ENCODE data around the gene CACNA2D2. TPM values are rescaled to one million over a fixed set of nuclear protein-coding genes. Genes with fewer than 3 reads are reported as not detected.

The CACNA2D2 gene
- total and polyA plus RNA-seq, 4 donors, result 0.10 to 0.19 (median 0.15) TPM

GRCh38 chr3:50355829-50356552 lies 147.4 kb downstream of the CACNA2D2 start:
- 69% methylated on average over 5 of the region's 5 CpGs for WGBS
- H3K36me3 ChIP-seq (ENCODE audit: control insufficient read depth in 4 of 4, insufficient read depth in 3 of 4, low read depth in 1 of 4, low read length in 3 of 4), result peaks cover 11 to 23% (median 15%) of the 10 kb centered on the region in 4 donors
- H3K9ac ChIP-seq (ENCODE audit: low read depth in 1 of 2, low read length in 2 of 2), result no peak overlapping the region

GRCh38 chr3:50354850-50355249 lies 148.6 kb downstream of the CACNA2D2 start:
- Histone ChIP-seq H3K9ac (ENCODE audit: low read depth in 1 of 2, low read length in 2 of 2) (no peak overlapping the region), H3K9me3 (ENCODE audit: control insufficient read depth in 4 of 4, low read length in 3 of 4) (no peaks in the 10 kb centered on the region), H3K27ac (ENCODE audit: low read depth in 1 of 2, low read length in 2 of 2) (no peak overlapping the region), H3K4me3 (ENCODE audit: low read depth in 1 of 3, low read length in 3 of 3) (no peak overlapping the region), H3K4me1 (ENCODE audit: control insufficient read depth in 4 of 4, insufficient read depth in 4 of 4, low read length in 3 of 4) (peaks cover 20 to 83% (median 62%) of the 10 kb centered on the region in 4 donors), H3K27me3 (ENCODE audit: control insufficient read depth in 4 of 4, insufficient read depth in 4 of 4, low read length in 3 of 4) (no peaks in the 10 kb centered on the region), H3K36me3 (ENCODE audit: control insufficient read depth in 4 of 4, insufficient read depth in 3 of 4, low read depth in 1 of 4, low read length in 3 of 4) (peaks cover 11 to 23% (median 15%) of the 10 kb centered on the region in 4 donors)
- TF ChIP-seq, protein P1, sequence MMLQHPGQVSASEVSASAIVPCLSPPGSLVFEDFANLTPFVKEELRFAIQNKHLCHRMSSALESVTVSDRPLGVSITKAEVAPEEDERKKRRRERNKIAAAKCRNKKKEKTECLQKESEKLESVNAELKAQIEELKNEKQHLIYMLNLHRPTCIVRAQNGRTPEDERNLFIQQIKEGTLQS (IDR thresholded peaks at IDR 0.05), result no peak
- TF ChIP-seq YY1 (IDR thresholded peaks at IDR 0.05) (no peak), RXRA (IDR thresholded peaks at IDR 0.05) (no peak), JUND (IDR thresholded peaks at IDR 0.05) (no peak), HNF4G (IDR thresholded peaks at IDR 0.05) (no peak), FOXA2 (IDR thresholded peaks at IDR 0.05) (no peak)
- TF ChIP-seq, protein P2, sequence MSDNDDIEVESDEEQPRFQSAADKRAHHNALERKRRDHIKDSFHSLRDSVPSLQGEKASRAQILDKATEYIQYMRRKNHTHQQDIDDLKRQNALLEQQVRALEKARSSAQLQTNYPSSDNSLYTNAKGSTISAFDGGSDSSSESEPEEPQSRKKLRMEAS (IDR thresholded peaks at IDR 0.05), result no peak
- WGBS, result 95% methylated on average over 7 of the region's 7 CpGs
- DNase-seq (ENCODE audit: low spot score), result no peak

More at GRCh38 chr3:50355829-50356552, 147.4 kb downstream of the CACNA2D2 start:
- TF ChIP-seq, protein P1 (IDR thresholded peaks at IDR 0.05), result no peak
- TF ChIP-seq EGR1 (IDR thresholded peaks at IDR 0.05; ENCODE audit: low read depth in 2 of 2) (no peak), YY1 (IDR thresholded peaks at IDR 0.05) (no peak), HNF4A (conservative IDR thresholded peaks at IDR 0.05) (peak; percentile 11 to 31)
- Histone ChIP-seq H3K4me1 (ENCODE audit: control insufficient read depth in 4 of 4, insufficient read depth in 4 of 4, low read length in 3 of 4) (peaks cover 19 to 78% (median 57%) of the 10 kb centered on the region in 4 donors), H3K9me3 (ENCODE audit: control insufficient read depth in 4 of 4, low read length in 3 of 4) (no peaks in the 10 kb centered on the region), H3K27me3 (ENCODE audit: control insufficient read depth in 4 of 4, insufficient read depth in 4 of 4, low read length in 3 of 4) (no peaks in the 10 kb centered on the region), H3K4me3 (ENCODE audit: low read depth in 1 of 3, low read length in 3 of 3) (no peak overlapping the region), H3K27ac (ENCODE audit: low read depth in 1 of 2, low read length in 2 of 2) (no peak overlapping the region)
- DNase-seq (ENCODE audit: low spot score), result no peak

- TF ChIP-seq GABPA (IDR thresholded peaks at IDR 0.05 in 1 of 2, conservative IDR thresholded peaks at IDR 0.05 in 1 of 2), result no peak
- TF ChIP-seq RAD21 (IDR thresholded peaks at IDR 0.05), result no peak
- TF ChIP-seq, protein P3, sequence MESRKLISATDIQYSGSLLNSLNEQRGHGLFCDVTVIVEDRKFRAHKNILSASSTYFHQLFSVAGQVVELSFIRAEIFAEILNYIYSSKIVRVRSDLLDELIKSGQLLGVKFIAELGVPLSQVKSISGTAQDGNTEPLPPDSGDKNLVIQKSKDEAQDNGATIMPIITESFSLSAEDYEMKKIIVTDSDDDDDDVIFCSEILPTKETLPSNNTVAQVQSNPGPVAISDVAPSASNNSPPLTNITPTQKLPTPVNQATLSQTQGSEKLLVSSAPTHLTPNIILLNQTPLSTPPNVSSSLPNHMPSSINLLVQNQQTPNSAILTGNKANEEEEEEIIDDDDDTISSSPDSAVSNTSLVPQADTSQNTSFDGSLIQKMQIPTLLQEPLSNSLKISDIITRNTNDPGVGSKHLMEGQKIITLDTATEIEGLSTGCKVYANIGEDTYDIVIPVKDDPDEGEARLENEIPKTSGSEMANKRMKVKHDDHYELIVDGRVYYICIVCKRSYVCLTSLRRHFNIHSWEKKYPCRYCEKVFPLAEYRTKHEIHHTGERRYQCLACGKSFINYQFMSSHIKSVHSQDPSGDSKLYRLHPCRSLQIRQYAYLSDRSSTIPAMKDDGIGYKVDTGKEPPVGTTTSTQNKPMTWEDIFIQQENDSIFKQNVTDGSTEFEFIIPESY (IDR thresholded peaks at IDR 0.05), result no peak
- no peak for TF ChIP-seq EGR1 (IDR thresholded peaks at IDR 0.05; ENCODE audit: low read depth in 2 of 2)
- TF ChIP-seq, protein P4, sequence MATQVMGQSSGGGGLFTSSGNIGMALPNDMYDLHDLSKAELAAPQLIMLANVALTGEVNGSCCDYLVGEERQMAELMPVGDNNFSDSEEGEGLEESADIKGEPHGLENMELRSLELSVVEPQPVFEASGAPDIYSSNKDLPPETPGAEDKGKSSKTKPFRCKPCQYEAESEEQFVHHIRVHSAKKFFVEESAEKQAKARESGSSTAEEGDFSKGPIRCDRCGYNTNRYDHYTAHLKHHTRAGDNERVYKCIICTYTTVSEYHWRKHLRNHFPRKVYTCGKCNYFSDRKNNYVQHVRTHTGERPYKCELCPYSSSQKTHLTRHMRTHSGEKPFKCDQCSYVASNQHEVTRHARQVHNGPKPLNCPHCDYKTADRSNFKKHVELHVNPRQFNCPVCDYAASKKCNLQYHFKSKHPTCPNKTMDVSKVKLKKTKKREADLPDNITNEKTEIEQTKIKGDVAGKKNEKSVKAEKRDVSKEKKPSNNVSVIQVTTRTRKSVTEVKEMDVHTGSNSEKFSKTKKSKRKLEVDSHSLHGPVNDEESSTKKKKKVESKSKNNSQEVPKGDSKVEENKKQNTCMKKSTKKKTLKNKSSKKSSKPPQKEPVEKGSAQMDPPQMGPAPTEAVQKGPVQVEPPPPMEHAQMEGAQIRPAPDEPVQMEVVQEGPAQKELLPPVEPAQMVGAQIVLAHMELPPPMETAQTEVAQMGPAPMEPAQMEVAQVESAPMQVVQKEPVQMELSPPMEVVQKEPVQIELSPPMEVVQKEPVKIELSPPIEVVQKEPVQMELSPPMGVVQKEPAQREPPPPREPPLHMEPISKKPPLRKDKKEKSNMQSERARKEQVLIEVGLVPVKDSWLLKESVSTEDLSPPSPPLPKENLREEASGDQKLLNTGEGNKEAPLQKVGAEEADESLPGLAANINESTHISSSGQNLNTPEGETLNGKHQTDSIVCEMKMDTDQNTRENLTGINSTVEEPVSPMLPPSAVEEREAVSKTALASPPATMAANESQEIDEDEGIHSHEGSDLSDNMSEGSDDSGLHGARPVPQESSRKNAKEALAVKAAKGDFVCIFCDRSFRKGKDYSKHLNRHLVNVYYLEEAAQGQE (IDR thresholded peaks at IDR 0.05), result no peak
- TF ChIP-seq TAF1 (conservative IDR thresholded peaks at IDR 0.05), result no peak
- TF ChIP-seq FOXA1 (IDR thresholded peaks at IDR 0.05), result no peak
- no peak for TF ChIP-seq CTCF (IDR thresholded peaks at IDR 0.05; ENCODE audit: low read depth, low read length, missing input control)
- no peak for TF ChIP-seq HNF4G (IDR thresholded peaks at IDR 0.05)
- no peak for TF ChIP-seq FOXA2 (IDR thresholded peaks at IDR 0.05)
- TF ChIP-seq, protein P2 (IDR thresholded peaks at IDR 0.05), result no peak
- peaks cover 11 to 23% (median 15%) of the 10 kb centered on the region in 4 donors for H3K36me3 ChIP-seq (ENCODE audit: control insufficient read depth in 4 of 4, insufficient read depth in 3 of 4, low read depth in 1 of 4, low read length in 3 of 4)
- H3K9me3 ChIP-seq (ENCODE audit: control insufficient read depth in 4 of 4, low read length in 3 of 4), result no peaks in the 10 kb centered on the region
Measured at GRCh38 chr3:50354186-50354764, 149.2 kb downstream of the CACNA2D2 start.

More at GRCh38 chr3:50354186-50354764, 149.2 kb downstream of the CACNA2D2 start:
- DNase-seq (ENCODE audit: low spot score), result no peak
- H3K27ac ChIP-seq (ENCODE audit: low read depth in 1 of 2, low read length in 2 of 2), result no peak overlapping the region
- peaks cover 23 to 85% (median 66%) of the 10 kb centered on the region in 4 donors for H3K4me1 ChIP-seq (ENCODE audit: control insufficient read depth in 4 of 4, insufficient read depth in 4 of 4, low read length in 3 of 4)
- WGBS, result 93% methylated on average over 5 of the region's 5 CpGs
- H3K27me3 ChIP-seq (ENCODE audit: control insufficient read depth in 4 of 4, insufficient read depth in 4 of 4, low read length in 3 of 4), result no peaks in the 10 kb centered on the region
- no peak overlapping the region for H3K9ac ChIP-seq (ENCODE audit: low read depth in 1 of 2, low read length in 2 of 2)
- H3K4me3 ChIP-seq (ENCODE audit: low read depth in 1 of 3, low read length in 3 of 3), result no peak overlapping the region

All from liver (tissue), 9 donors.